HG03025 (cell line): ENCODE results near the gene ZNF501.

ENCODE experiments used
- ATAC-seq: cut with Tn5 transposase; IDR thresholded peaks from one replicate; pipeline ENCODE4 v1.9.1; 2021; ENCODE audit warnings: mild to moderate bottlenecking, moderate library complexity; ENCODE audit not compliant: unreplicated experiment, low FRiP score

ZNF501 gene

DNA sequence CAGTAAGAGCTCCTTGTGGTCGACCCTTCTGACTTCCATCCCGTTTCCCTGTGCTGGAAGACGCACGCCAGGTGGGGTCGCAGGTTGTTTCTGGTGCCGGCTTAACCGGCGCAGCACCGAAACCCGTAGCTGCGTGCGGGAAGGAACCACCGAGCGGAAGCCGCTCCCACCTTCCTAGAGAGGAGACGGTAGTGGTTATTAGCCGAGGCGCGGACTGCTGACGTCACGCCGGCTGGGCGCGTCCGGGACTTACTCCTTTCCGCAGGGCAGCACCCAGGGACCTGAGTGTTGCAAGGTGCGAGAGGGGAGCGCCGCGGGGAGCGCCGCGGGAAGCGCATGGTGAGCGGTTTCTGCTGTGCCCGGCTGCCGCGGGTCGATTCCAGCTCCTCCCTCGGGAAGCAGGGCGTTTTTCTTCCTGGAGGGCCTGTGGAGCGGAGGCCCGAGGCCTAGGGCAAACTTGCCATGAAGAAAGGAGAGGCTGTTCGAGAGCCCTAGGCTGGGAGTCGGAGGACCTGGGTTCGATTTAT lies at the start of gene ZNF501:
ZNF501 (plus strand) TSS at position 252 of the 527 bp plus-strand sequence. CDS start 4,787 bp downstream, outside the sequence.
- ATAC-seq: peak; percentile 75

DNA sequence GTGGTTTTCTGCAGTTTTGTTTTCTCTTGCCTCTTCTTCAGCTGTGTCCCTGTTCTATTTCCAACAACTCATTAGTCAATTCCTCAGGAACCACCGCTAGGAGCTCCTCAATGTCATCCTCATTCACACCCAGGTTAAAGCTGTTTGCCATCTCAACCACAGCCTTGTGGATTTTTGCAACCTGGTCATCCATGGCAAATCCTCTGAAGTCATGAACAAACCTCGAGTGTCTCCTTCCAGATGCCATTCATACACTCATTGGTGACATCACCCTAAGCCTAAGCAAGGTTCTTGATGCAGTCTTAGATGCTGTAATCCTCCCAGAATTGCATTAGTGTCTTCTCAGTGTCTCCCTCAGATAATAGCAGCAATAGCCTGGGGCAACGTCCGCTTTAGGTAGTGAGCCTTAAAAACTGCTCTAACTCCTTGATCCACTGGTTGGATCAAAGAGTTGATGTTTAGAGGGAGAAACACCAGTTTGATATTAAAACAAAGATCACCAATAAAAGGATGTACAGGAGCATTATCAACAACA lies 48.4 kb upstream of the ZNF501 start:
- no peak for ATAC-seq

DNA sequence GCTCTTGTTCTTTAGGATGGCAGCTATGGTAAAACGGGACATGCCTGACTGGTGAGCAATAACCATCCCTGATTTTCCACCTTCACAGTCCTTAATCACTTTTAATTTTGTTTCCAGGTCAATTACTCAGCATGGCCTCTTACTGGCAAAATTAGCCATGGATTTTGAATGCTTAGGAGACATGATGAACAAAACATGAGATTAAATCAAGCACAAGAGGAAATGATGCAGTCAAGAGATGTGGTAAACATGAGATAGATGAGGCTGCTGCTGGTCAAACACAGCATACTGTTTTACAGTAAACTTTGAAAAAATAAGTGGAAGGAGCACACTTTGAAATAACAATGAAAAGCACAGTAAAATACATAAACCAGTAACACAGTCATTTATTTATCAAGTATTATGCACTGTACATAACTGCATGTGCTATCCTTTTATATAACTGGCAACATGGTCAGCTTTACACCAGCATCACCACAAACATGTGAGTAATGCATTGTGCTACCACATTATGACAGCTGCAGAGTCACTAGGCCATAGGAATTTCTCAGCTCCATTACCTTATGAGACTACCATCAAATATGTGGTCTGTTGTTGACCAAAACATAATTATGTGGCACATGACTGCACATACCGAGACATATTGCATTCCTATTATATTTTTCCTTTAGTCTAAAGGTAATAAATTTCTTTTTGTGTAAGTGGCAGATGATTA lies 47.1 kb upstream of the ZNF501 start:
- ATAC-seq: no peak

DNA sequence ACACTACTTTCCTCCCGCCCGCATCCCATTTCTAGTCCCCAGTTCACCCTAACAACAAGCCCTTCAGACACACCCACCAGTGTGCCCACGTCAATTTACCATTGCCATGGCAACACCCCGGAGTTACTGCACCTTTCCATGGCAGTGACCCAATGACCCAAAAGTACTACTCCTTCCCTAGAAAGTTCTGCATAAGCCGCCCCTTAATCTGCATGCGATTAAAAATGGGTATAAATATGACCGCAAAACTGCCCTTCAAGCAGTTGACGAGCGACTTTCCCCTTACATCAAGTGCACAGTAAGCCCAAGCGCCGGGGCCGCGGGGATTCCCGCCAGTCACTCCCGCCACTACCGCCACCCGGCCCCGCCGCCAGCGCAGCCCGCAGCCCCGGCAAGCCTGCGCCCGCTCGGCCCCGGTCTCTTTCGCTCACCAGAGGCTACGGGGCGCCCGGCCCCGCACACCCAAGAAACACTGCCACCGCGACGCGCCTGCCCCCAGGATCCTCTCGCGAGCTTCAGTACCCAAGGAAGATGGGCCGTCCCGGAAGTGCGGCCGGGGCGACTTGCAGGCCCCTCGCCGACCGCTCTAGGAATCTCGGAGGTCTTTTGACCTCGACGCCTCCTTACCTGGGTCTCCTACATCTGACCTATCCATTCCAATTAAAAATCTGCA lies 44.2 kb upstream of the ZNF501 start:
- no peak for ATAC-seq

DNA sequence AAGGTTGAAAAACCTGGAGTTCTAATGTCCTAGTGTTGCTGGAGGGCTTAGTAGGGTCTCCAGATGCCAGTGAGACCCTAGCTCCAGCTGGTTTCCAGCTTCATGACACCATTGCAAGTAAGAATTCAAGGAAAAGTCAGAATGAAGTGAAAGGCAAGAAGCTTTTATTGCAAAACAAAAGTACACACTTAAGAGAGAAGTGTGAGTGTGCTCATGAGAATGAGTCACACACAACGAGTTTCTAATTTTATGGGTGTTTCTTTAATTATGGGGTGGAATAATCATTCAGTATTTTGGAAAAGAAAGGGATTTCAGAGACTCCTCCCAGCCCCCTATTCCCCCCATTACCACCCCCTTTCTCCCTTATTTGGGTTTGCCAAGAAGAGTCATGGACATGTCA lies 41.5 kb upstream of the ZNF501 start:
- no peak for ATAC-seq

DNA sequence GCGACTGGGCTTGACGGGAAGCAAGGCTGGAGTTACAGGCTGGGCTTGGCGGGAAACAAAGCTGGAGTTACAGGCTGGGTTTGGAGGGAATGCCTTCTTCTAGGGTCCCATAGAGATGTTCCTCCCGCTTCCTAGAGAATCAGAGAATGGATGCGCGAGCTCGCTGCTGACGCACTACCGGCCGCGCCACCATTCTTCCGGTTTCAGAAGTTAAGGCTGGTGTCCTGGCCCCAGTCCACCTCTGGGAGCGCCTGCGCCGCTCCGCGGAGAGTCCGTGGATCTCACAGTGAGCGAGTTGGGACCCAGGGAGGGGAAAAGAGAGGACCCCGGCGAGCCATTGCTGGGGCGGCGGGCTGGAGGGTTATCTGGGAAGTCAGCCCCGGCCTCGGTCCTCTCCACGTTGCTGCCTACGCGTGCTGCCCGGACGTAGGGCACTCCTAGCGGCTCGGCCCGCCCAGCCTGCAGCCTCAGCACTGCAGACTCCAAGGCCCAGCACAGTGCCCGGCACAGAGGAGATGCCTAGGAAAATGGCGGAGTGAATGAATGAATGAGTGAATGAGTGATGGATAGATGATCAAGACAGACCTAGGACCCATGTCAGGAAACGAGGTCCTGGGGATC lies 16.9 kb upstream of the ZNF501 start, which contains the start of gene ZNF502:
ZNF502 (plus strand) TSS at position 206 of the 621 bp plus-strand sequence. CDS start 7,602 bp downstream, outside the sequence.
- no peak for ATAC-seq

DNA sequence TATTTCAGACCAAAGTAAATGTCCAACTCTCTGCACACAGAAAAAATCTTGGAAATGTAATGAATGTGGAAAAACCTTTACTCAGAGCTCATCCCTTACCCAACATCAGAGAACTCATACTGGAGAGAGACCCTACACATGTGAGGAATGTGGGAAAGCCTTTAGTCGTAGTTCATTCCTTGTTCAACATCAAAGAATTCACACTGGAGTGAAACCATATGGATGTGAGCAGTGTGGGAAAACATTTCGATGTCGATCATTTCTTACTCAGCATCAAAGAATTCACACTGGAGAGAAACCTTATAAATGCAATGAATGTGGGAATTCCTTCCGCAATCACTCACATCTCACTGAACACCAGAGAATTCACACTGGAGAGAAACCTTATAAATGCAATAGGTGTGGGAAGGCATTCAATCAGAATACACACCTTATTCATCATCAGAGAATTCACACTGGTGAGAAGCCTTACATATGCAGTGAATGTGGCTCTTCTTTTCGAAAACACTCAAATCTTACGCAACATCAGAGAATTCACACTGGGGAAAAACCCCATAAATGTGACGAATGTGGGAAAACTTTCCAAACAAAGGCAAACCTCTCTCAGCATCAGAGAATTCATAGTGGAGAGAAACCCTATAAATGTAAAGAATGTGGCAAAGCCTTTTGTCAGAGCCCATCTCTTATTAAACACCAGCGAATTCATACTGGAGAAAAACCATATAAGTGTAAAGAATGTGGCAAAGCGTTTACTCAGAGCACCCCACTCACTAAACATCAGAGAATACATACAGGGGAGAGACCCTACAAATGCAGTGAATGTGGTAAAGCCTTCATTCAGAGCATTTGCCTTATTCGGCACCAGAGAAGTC lies 8.0 kb upstream of the ZNF501 start:
- ATAC-seq: no peak

DNA sequence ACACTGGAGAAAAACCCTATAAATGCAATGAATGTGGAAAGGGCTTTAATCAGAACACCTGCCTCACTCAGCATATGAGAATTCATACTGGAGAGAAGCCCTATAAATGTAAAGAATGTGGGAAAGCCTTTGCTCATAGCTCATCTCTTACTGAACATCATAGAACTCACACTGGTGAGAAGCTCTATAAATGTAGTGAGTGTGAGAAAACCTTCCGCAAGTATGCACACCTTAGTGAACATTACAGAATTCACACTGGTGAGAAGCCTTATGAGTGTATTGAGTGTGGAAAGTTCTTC lies 7.4 kb upstream of the ZNF501 start:
- ATAC-seq: no peak

DNA sequence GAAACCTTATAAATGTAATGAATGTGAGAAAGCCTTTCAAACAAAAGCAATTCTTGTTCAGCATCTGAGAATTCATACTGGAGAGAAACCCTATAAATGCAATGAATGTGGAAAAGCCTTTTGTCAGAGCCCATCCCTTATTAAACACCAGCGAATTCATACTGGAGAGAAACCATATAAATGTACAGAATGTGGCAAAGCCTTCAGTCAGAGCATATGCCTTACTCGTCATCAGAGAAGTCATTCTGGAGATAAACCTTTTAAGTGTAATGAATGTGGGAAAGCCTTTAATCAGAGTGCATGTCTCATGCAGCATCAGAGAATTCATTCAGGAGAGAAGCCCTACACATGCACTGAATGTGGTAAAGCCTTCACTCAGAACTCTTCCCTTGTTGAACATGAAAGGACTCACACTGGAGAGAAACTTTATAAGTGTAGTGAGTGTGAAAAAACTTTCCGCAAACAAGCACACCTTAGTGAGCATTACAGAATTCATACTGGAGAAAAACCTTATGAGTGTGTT lies 5.3 kb downstream of the ZNF501 start:
- no peak for ATAC-seq

DNA sequence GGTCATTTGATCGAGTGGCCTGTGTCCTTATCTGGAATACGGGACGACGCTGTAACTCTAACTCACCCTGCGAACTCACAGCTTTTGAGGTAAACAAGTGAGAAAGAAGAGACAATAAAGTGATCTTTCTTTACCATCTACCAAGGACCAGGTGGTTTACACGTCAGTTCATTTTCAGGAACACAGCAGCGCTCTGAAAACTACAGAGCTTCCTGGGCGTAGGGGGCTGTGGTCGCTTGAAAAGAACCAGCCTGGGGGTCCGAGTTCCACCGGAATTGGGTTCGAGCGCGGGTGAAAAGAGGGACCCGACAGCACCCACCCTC lies 31.6 kb downstream of the ZNF501 start:
- ATAC-seq: no peak

DNA sequence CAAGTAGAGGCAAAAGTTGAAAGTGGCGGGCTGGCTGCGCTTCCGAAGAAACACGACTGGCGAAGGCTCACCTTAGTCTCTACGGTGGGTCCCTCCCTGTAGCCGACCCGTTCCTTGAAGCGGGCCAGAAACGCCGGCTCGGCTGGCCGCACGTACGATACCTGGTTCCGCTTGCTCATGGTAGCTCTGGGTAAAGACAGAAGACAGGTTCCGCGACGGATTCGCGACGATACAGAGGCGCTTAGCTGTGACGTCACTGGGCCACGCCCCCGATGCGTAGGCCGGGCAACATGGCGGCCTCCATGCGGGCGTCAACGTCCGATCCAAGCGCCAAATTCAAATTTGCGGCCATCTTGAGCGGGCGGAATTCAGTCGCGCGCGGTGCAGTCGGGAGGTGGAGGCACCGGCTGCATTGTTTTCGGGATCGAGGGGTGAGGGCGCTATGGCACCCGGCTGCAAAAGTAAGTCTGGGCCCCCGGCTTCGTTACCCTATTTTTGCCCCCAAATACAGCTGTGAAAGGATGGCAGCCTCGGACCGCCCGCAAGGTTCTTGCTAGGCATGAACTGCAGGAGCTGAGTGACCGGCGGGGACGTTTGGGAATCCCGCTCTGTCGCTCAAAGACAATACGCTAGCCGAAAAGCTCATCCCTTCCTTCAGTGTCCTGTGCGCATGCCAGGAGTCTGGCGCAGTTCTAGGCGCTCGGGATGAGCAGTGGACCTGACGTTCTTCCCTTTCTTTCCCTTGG lies 32.2 kb downstream of the ZNF501 start, which contains the start of the genes KIAA1143 and KIF15:
KIAA1143 (minus strand) TSS at position 196 of the 746 bp plus-strand sequence; CDS start at position 179, 17 bp downstream.
KIF15 (plus strand) TSS at position 371 of the 746 bp plus-strand sequence; CDS start at position 443, 72 bp downstream.
- ATAC-seq: peak; percentile 80

DNA sequence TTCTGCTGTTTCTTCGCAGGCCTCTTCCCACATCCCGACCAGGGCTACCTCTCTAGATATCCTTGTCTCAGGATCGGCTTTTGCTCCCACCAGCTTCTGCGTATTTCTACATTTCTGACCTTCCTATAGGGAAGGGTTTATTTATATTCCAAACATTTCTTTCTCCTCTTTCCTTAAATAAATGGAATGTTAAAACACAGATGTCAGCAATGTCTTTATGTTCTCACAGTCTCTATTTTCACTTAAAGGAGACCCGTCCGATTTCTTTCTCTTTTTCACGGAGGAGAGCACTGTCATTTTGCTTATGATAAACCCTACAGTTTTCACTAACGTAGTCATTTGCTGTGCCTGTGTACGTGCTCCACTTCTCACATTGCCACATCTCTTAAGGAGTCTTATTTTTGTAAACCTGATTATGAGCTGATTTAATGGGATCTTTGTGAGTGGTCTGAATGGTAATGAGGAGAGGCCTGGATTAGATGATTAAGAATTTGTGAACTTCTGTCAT lies 32.8 kb downstream of the ZNF501 start:
- no peak for ATAC-seq

DNA sequence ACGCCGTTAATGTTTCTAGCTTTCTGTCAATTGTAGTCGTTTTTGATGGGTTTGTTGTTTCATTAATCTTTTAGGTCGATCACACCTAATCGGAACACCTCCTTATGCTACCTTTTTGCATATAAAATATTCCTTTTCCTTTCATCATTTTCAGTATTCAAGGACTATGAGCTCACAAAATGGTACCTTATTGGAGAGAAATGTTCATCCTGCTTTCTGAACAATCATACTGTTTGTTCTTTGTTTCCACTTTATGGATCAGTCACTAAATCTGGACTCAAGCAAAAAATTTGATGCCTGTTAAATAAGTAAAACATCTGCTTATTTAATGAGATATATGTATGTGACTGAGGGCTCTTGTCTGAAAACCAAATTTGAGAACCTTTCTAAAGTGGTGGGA lies 33.3 kb downstream of the ZNF501 start:
- no peak for ATAC-seq

DNA sequence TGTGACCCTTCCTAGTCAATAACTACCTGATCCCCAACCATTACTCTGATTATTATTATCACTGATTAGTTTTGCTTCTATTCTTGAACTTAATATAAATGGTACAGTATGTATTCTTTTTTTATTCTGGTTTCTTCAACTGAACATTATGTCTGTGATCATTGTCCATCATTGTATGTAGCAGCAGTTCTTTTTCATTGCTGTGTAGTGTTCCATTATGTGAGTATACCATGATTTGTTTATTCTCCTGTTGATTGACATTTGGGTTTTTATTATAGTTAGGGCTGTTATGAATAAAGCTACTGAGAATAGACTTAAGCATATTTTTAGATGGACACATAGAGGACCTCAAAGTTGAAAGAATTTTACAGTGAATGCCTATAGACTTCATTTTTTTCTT lies 34.8 kb downstream of the ZNF501 start:
- ATAC-seq: no peak

DNA sequence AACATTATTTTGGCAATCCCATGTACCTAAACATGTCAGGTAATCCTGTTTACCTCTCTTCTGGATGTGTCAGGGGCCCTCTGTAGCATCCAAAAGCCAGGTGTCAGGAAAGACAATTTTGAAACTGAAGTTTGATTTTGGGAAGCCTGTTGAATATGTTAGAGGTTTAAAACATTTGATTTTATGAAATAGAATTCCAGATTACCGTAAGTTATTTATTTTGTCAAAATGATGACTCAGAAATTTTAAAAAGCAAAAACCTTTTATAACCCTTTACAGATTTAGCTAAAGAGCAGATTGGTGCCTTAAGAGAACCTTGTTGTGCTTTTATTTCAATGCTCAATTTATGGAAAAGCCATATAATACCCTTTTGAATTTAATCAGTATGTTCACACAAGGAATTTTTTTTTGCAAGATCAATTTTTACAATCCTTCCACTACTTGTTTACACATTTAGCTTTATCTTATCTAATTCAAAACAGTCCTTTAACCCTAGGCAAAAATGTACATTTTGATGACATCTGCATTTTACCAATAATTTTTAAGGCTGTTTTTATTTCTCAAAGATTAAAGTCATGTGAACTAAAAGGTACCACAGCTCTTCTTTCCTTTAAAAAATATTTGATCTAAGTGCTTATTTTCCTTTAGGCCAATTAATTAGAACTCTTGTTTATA lies 42.1 kb downstream of the ZNF501 start:
- ATAC-seq: no peak

DNA sequence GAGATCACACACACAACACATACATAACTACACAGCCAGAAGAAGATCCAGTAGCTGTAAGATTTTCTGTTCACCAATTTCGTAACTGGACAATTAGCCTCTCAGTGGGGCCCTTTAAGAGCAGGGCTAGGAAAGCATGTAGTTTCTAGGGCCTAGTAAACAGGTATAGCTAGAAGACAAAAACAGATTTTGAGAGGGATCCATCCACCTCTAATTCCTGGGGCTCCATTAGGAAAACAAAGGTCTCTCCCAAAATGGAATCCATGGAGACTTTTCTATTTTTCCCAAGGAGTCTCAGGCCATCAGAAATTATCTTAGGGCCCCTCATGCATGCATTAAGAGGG lies 42.6 kb downstream of the ZNF501 start:
- no peak for ATAC-seq

DNA sequence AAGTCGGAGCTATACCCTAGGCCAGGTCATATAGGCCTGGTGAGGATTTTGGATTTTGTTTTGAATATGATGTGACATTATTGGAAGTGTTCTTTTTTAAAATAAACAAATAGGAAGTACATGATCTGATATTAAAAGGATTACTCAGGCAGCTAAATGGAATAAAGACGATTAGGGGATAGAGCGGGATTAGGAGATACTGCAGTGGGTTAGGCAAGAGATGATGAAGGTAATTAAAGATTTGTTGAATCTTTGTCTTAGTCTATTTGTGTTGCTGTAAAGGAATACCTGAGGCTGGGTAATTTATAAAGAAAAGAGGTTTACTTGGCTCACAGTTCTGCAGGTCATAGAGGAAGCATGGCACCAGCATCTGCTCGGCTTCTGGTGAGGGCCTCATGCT lies 53.5 kb downstream of the ZNF501 start:
- no peak for ATAC-seq
